GM12875 (cell line): Measurements from ENCODE around the gene GASK1A.

Experiments used
- H3K4me3 ChIP-seq: one replicate; pipeline ENCODE4 v1.5.1; 2011; ENCODE audit warnings: low read depth, low read length, control low read depth
- TF ChIP-seq, protein P1 (sequence below): IDR thresholded peaks from 2 replicates; pipeline ENCODE4 v1.5.1; 2011; ENCODE audit warnings: low read depth, mild to moderate bottlenecking, control low read depth, inconsistent platforms, low read length, moderate library complexity, borderline replicate concordance; ENCODE audit not compliant: insufficient read depth

The GASK1A gene

DNA sequence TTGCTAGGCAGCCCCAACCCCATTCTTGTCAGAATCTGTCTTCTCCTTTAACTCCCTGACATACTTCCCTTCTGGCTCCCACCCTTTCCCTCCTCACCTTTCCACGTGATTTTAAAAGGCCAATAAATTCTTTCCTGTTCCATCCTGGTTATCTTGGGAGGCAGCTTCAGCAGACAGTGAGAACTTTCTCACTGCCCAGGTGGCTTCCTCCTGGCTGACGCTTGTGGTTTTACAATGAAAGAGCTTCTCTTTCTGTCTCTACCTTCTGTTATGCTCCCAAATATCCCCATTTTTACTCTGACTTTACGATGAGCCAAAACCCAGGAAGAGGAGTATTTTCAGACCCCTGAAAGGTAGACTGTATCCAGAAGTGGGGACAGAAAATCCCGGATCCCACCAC, 42.1 kb downstream of the GASK1A start:
- TF ChIP-seq, protein P1, sequence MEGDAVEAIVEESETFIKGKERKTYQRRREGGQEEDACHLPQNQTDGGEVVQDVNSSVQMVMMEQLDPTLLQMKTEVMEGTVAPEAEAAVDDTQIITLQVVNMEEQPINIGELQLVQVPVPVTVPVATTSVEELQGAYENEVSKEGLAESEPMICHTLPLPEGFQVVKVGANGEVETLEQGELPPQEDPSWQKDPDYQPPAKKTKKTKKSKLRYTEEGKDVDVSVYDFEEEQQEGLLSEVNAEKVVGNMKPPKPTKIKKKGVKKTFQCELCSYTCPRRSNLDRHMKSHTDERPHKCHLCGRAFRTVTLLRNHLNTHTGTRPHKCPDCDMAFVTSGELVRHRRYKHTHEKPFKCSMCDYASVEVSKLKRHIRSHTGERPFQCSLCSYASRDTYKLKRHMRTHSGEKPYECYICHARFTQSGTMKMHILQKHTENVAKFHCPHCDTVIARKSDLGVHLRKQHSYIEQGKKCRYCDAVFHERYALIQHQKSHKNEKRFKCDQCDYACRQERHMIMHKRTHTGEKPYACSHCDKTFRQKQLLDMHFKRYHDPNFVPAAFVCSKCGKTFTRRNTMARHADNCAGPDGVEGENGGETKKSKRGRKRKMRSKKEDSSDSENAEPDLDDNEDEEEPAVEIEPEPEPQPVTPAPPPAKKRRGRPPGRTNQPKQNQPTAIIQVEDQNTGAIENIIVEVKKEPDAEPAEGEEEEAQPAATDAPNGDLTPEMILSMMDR, result no peak
- no peak overlapping the region for H3K4me3 ChIP-seq

GRCh38 chr3:43022121-43022520, 43.0 kb downstream of the GASK1A start:
- H3K4me3 ChIP-seq, result no peak overlapping the region
- TF ChIP-seq, protein P1, result no peak

GRCh38 chr3:43023066-43023465, 44.0 kb downstream of the GASK1A start:
- no peak overlapping the region for H3K4me3 ChIP-seq
- TF ChIP-seq, protein P1, result no peak

GRCh38 chr3:43023746-43024145, 44.6 kb downstream of the GASK1A start:
- no peak overlapping the region for H3K4me3 ChIP-seq
- TF ChIP-seq, protein P1, result no peak

DNA sequence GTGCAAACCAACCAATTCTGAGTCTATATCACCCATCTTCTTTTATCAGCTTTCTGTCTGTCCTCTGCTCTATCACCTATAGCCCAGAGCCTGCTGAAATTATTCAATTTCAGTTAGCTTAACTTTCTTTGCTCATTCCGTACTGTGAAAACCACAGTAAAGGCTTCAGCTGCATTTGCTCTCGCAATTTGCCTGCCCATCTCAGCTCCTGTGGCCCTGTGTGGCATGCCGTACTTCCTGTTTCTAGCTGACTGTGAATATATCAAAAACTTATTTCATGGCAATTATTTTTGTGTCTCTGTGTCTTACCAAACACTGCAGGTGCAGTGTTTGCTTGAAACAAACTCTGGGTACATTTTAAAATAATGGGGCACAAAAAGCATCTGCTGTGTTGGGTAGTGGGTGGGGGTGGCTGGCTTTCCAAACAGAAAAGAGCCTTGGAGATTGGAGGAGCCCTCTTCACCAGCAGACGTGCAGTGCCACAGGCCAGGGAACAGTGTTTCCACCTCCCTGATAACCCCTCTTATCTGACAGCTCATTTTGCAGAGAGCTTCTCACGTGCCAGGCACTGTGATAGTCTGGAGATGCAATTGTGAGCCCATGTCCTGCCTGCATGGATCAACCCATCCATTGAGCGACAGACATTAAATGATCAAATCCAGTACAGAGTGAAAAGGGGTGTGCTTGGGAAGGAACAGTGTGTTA, 45.2 kb downstream of the GASK1A start:
- TF ChIP-seq, protein P1, result no peak
- H3K4me3 ChIP-seq, result no peak overlapping the region

DNA sequence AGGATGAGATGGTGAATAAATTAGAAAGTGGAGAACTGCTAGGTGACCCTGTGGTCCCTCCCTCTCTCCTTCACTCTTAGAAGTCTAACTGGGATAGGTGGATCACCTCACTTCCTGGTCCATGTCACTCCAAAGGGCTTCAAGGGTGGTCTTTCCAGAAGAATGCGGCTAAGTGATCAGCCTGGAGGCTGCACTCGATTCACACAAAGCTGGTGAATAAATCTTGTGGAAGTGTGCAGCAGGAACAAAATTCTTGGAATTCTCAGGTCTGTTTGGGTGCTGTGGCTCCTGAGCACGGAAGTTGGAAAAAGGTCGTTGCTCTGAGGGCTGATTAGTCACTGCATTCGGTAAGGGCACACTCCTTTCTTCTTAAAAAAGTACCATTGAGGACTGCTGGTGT, 46.3 kb downstream of the GASK1A start:
- TF ChIP-seq, protein P1, result no peak
- no peak overlapping the region for H3K4me3 ChIP-seq

- TF ChIP-seq, protein P1, result no peak
- no peak overlapping the region for H3K4me3 ChIP-seq
Observed at GRCh38 chr3:43028001-43028400, 48.9 kb downstream of the GASK1A start.
